ENCODE measurements around the gene KPTN.

GRCh38 chr19:47503826-47504150 is 19.8 kb upstream of the KPTN start:
- TF ChIP-seq EZH2 (IDR thresholded peaks at IDR 0.05) = no peak
- no peak for TF ChIP-seq POLR2AphosphoS5 (IDR thresholded peaks at IDR 0.05; ENCODE audit: borderline replicate concordance, low read depth, low read length)
